ENCODE results near the gene PATJ.
A peak's percentile ranks its signal among the peaks of the same experiment; 100 is the strongest.
"Not testable (repeated sequence)": the region's sequence is repeated elsewhere in the genome, so short reads cannot be mapped to it uniquely, and the experiment has no call there.

Gene PATJ

GRCh38 chr1:61743716-61744580 is 1.7 kb downstream of the PATJ start:
- no peak for DNase-seq (ENCODE audit: extremely low read depth in 1 of 2, low read depth in 1 of 2)

GRCh38 chr1:61746813-61747212 is 4.5 kb downstream of the PATJ start:
- no peak for DNase-seq (ENCODE audit: extremely low read depth in 1 of 2, low read depth in 1 of 2)

- no peak for DNase-seq (ENCODE audit: extremely low read depth in 1 of 2, low read depth in 1 of 2)
Measured at GRCh38 chr1:61748566-61748965, 6.3 kb downstream of the PATJ start.

GRCh38 chr1:61749574-61749973 is 7.3 kb downstream of the PATJ start:
- DNase-seq (ENCODE audit: extremely low read depth in 1 of 2, low read depth in 1 of 2), result no peak

GRCh38 chr1:61752921-61753389 is 10.7 kb downstream of the PATJ start:
- DNase-seq (ENCODE audit: extremely low read depth in 1 of 2, low read depth in 1 of 2), result no peak

GRCh38 chr1:61753998-61754508 is 11.8 kb downstream of the PATJ start:
- DNase-seq (ENCODE audit: extremely low read depth in 1 of 2, low read depth in 1 of 2), result no peak

- no peak for DNase-seq (ENCODE audit: extremely low read depth in 1 of 2, low read depth in 1 of 2)
Measured at GRCh38 chr1:61754545-61754944, 12.3 kb downstream of the PATJ start.

- DNase-seq (ENCODE audit: extremely low read depth in 1 of 2, low read depth in 1 of 2), result no peak
Measured at GRCh38 chr1:61756773-61757172, 14.5 kb downstream of the PATJ start.

GRCh38 chr1:61757950-61758349 is 15.7 kb downstream of the PATJ start:
- no peak for DNase-seq (ENCODE audit: extremely low read depth in 1 of 2, low read depth in 1 of 2)

- DNase-seq (ENCODE audit: extremely low read depth in 1 of 2, low read depth in 1 of 2), result no peak
Measured at GRCh38 chr1:61770131-61770530, 27.9 kb downstream of the PATJ start.

GRCh38 chr1:61776091-61776490 is 33.8 kb downstream of the PATJ start:
- no peak for DNase-seq (ENCODE audit: extremely low read depth in 1 of 2, low read depth in 1 of 2)

- DNase-seq (ENCODE audit: extremely low read depth in 1 of 2, low read depth in 1 of 2), result no peak
Measured at GRCh38 chr1:61779231-61779630, 37.0 kb downstream of the PATJ start.

- no peak for DNase-seq (ENCODE audit: extremely low read depth in 1 of 2, low read depth in 1 of 2)
Measured at GRCh38 chr1:61781151-61781550, 38.9 kb downstream of the PATJ start.

GRCh38 chr1:61782771-61783170 is 40.5 kb downstream of the PATJ start:
- peak in 1 of 2 donors; percentile 36 for DNase-seq (ENCODE audit: extremely low read depth in 1 of 2, low read depth in 1 of 2)

GRCh38 chr1:61784726-61785125 is 42.4 kb downstream of the PATJ start:
- DNase-seq (ENCODE audit: extremely low read depth in 1 of 2, low read depth in 1 of 2), result no peak

- no peak for DNase-seq (ENCODE audit: extremely low read depth in 1 of 2, low read depth in 1 of 2)
Measured at GRCh38 chr1:61790837-61791236, 48.6 kb downstream of the PATJ start.

GRCh38 chr1:61797045-61797755 is 54.9 kb downstream of the PATJ start:
- no peak for DNase-seq (ENCODE audit: extremely low read depth in 1 of 2, low read depth in 1 of 2)

GRCh38 chr1:61801047-61801446 is 58.8 kb downstream of the PATJ start:
- DNase-seq (ENCODE audit: extremely low read depth in 1 of 2, low read depth in 1 of 2), result not testable (repeated sequence)

GRCh38 chr1:61807606-61808140 is 65.4 kb downstream of the PATJ start:
- DNase-seq (ENCODE audit: extremely low read depth in 1 of 2, low read depth in 1 of 2), result no peak

- no peak for DNase-seq (ENCODE audit: extremely low read depth in 1 of 2, low read depth in 1 of 2)
Measured at GRCh38 chr1:61808321-61808720, 66.0 kb downstream of the PATJ start.

GRCh38 chr1:61808968-61809367 is 66.7 kb downstream of the PATJ start:
- DNase-seq (ENCODE audit: extremely low read depth in 1 of 2, low read depth in 1 of 2), result no peak

- DNase-seq (ENCODE audit: extremely low read depth in 1 of 2, low read depth in 1 of 2), result no peak
Measured at GRCh38 chr1:61812916-61813315, 70.6 kb downstream of the PATJ start.

Data from stimulated activated CD8-positive, alpha-beta memory T cell treated with anti-CD3 and anti-CD28 coated beads, Interleukin-7, amount 100 ng/mL, for 48 hours (primary cell).